ENCODE data around the gene ARHGAP24. TPM values are rescaled to one million over a fixed set of nuclear protein-coding genes. Genes with fewer than 3 reads are reported as not detected.
"Not testable (repeated sequence)": the region's sequence is repeated elsewhere in the genome, so short reads cannot be mapped to it uniquely, and the experiment has no call there.

ARHGAP24 gene
- total and polyA plus RNA-seq, 2 of the 13 experiments (the other 11 are each of a cell fraction or from before 2014, with no cell fraction given) = 0.07 to 0.55 TPM

- H3K79me2 ChIP-seq (ENCODE audit: insufficient read depth, low read length); H3K27ac ChIP-seq (ENCODE audit: extremely low read length, insufficient read depth, low read length); H3K4me2 ChIP-seq (ENCODE audit: low read depth, low read length); H3K27me3 ChIP-seq (ENCODE audit: control insufficient read depth in 1 of 2, insufficient read depth in 2 of 2, low read length in 2 of 2); BruUV-seq (replicated peaks); POLR2A ChIA-PET; FAIRE-seq; intact Hi-C loops (cut with micrococcal nuclease; ENCODE audit: unreplicated experiment); DNase-seq (ENCODE audit: low spot score); in situ Hi-C loops (cut with HindIII; ENCODE audit: extremely low pct_ligation_motif_present, low pct_unique_long_range_greater_than_20kb); H3K9me3 ChIP-seq (ENCODE audit: low read length); H3K36me3 ChIP-seq (replicated peaks in 1 of 2; ENCODE audit: control insufficient read depth in 1 of 2, insufficient read depth in 2 of 2, low read length in 2 of 2); H3K4me3 ChIP-seq (replicated peaks in 1 of 3; ENCODE audit: insufficient read depth in 1 of 3, low read depth in 2 of 3, low read length in 3 of 3); H4K20me1 ChIP-seq (ENCODE audit: insufficient read depth, low read length); H3K4me1 ChIP-seq (ENCODE audit: insufficient read depth, low read length); CTCF ChIA-PET (ENCODE audit: low intra/inter-chr PET ratio, low total read pairs); ATAC-seq; H2AFZ ChIP-seq (ENCODE audit: low read length); H3K9ac ChIP-seq (ENCODE audit: insufficient read depth, low read depth, low read length); TF ChIP-seq ATF7 (CRISPR knock-in tag; IDR thresholded peaks at IDR 0.05): not testable (repeated sequence)
- TF ChIP-seq ATF7 (IDR thresholded peaks at IDR 0.05) = peak; percentile 53; the same call in 1 of the 2 replicates
- 41% methylated on average over 3 of the region's 3 CpGs for WGBS (ENCODE audit: low lambda C conversion rate)
Measured at GRCh38 chr4:85518526-85518925, 43.6 kb downstream of the ARHGAP24 start.

- no peak for FAIRE-seq
- Histone ChIP-seq H3K4me2 (ENCODE audit: low read depth, low read length) (no peak overlapping the region), H3K9ac (ENCODE audit: insufficient read depth, low read depth, low read length) (no peak overlapping the region), H3K27ac (ENCODE audit: extremely low read length, insufficient read depth, low read length) (no peak overlapping the region), H2AFZ (ENCODE audit: low read length) (no peak overlapping the region), H3K36me3 (replicated peaks in 1 of 2; ENCODE audit: control insufficient read depth in 1 of 2, insufficient read depth in 2 of 2, low read length in 2 of 2) (no peaks in the 10 kb centered on the region), H4K20me1 (ENCODE audit: insufficient read depth, low read length) (no peaks in the 10 kb centered on the region), H3K27me3 (ENCODE audit: control insufficient read depth in 1 of 2, insufficient read depth in 2 of 2, low read length in 2 of 2) (no peaks in the 10 kb centered on the region), H3K4me3 (replicated peaks in 1 of 3; ENCODE audit: insufficient read depth in 1 of 3, low read depth in 2 of 3, low read length in 3 of 3) (no peak overlapping the region), H3K9me3 (ENCODE audit: low read length) (no peaks in the 10 kb centered on the region), H3K79me2 (ENCODE audit: insufficient read depth, low read length) (no peaks in the 10 kb centered on the region), H3K4me1 (ENCODE audit: insufficient read depth, low read length) (no peaks in the 10 kb centered on the region)
- no peak for DNase-seq (ENCODE audit: low spot score)
- ChIA-PET CTCF (ENCODE audit: low intra/inter-chr PET ratio, low total read pairs) (no interaction called here), POLR2A (no interaction called here)
- 54% methylated on average over 5 of the region's 5 CpGs for WGBS (ENCODE audit: low lambda C conversion rate)
- no TSS peak for BruUV-seq (replicated peaks)
- intact Hi-C loops (cut with micrococcal nuclease; ENCODE audit: unreplicated experiment) = no loop called here
- in situ Hi-C loops (cut with HindIII; ENCODE audit: extremely low pct_ligation_motif_present, low pct_unique_long_range_greater_than_20kb) = no loop called here
- ATAC-seq = no peak
- no peak for TF ChIP-seq ELF4 (CRISPR knock-in tag; IDR thresholded peaks at IDR 0.05; ENCODE audit: borderline replicate concordance)
- no peak for TF ChIP-seq ZMYM4 (CRISPR knock-in tag; IDR thresholded peaks at IDR 0.05)
- no peak for TF ChIP-seq HDAC6 (IDR thresholded peaks at IDR 0.05; ENCODE audit: low read depth, low read length)
- TF ChIP-seq ZNF550 (CRISPR knock-in tag; IDR thresholded peaks at IDR 0.05; ENCODE audit: borderline replicate concordance) = no peak
- TF ChIP-seq ZNF484 (CRISPR knock-in tag; IDR thresholded peaks at IDR 0.05; ENCODE audit: borderline replicate concordance, low read depth) = no peak
- no peak for TF ChIP-seq ZNF674 (CRISPR knock-in tag; IDR thresholded peaks at IDR 0.05; ENCODE audit: low read depth)
- no peak for TF ChIP-seq ZNF652 (CRISPR knock-in tag; IDR thresholded peaks at IDR 0.05; ENCODE audit: borderline replicate concordance, low read depth)
- TF ChIP-seq FOSL1 (CRISPR knock-in tag; IDR thresholded peaks at IDR 0.05; ENCODE audit: borderline replicate concordance) = no peak
- TF ChIP-seq PRPF4 (IDR thresholded peaks at IDR 0.05; ENCODE audit: low read depth, low read length, poor library complexity, severe bottlenecking) = no peak
- TF ChIP-seq PPARG (CRISPR knock-in tag; conservative IDR thresholded peaks at IDR 0.05) = no peak
- no peak for TF ChIP-seq ZBTB7A (CRISPR knock-in tag; IDR thresholded peaks at IDR 0.05)
- TF ChIP-seq, protein P1, sequence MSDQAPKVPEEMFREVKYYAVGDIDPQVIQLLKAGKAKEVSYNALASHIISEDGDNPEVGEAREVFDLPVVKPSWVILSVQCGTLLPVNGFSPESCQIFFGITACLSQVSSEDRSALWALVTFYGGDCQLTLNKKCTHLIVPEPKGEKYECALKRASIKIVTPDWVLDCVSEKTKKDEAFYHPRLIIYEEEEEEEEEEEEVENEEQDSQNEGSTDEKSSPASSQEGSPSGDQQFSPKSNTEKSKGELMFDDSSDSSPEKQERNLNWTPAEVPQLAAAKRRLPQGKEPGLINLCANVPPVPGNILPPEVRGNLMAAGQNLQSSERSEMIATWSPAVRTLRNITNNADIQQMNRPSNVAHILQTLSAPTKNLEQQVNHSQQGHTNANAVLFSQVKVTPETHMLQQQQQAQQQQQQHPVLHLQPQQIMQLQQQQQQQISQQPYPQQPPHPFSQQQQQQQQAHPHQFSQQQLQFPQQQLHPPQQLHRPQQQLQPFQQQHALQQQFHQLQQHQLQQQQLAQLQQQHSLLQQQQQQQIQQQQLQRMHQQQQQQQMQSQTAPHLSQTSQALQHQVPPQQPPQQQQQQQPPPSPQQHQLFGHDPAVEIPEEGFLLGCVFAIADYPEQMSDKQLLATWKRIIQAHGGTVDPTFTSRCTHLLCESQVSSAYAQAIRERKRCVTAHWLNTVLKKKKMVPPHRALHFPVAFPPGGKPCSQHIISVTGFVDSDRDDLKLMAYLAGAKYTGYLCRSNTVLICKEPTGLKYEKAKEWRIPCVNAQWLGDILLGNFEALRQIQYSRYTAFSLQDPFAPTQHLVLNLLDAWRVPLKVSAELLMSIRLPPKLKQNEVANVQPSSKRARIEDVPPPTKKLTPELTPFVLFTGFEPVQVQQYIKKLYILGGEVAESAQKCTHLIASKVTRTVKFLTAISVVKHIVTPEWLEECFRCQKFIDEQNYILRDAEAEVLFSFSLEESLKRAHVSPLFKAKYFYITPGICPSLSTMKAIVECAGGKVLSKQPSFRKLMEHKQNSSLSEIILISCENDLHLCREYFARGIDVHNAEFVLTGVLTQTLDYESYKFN (CRISPR knock-in tag; conservative IDR thresholded peaks at IDR 0.05) = no peak
- TF ChIP-seq FOXP1 (IDR thresholded peaks at IDR 0.05) = no peak
- no peak for TF ChIP-seq FOXP1 (CRISPR knock-in tag; IDR thresholded peaks at IDR 0.05)
Measured at GRCh38 chr4:85520765-85521749, 46.1 kb downstream of the ARHGAP24 start.

All from HepG2 (cell line).